HL-60 (cell line): ENCODE results near the gene COBL.

ENCODE experiments used
- DNase-seq, 2 experiments: peaks; one replicate each; pipeline ENCODE4 v3.0.0-alpha.2; 2010 to 2020; ENCODE audit warnings: low read depth in 1 of 2, low spot score in 1 of 2
- H3K27ac ChIP-seq: fragments of 250-450 bp; sonication (Bioruptor Pico); replicated peaks from 2 replicates; pipeline ENCODE4 v1.5.1; 2020; ENCODE audit warnings: mild to moderate bottlenecking, moderate library complexity
- H3K27me3 ChIP-seq: fragments of 250-450 bp; sonication (Bioruptor Pico); 2 replicates; pipeline ENCODE4 v1.5.1; 2021; ENCODE audit warnings: mild to moderate bottlenecking, moderate library complexity; ENCODE audit not compliant: insufficient read depth, poor library complexity, severe bottlenecking
- H3K4me3 ChIP-seq: replicated peaks from 2 replicates; pipeline ENCODE4 v1.5.1; 2011; ENCODE audit warnings: mild to moderate bottlenecking, control low read depth, low read length; ENCODE audit not compliant: insufficient read depth
- GABPA ChIP-seq: IDR thresholded peaks from 2 replicates; pipeline ENCODE4 v1.6.1; 2012; ENCODE audit warnings: low read depth
- POLR2AphosphoS5 ChIP-seq: IDR thresholded peaks from 2 replicates; pipeline ENCODE4 v1.6.1; 2012; ENCODE audit warnings: low read depth
- SPI1 ChIP-seq: IDR thresholded peaks from 2 replicates; pipeline ENCODE4 v1.6.1; 2012; ENCODE audit warnings: low read depth, mild to moderate bottlenecking, borderline replicate concordance
- TF ChIP-seq, protein P1 (sequence below): IDR thresholded peaks from 2 replicates; pipeline ENCODE4 v1.6.1; 2012; ENCODE audit warnings: low read depth; ENCODE audit not compliant: insufficient replicate concordance
- TF ChIP-seq, protein P2 (sequence below): IDR thresholded peaks from one replicate; pipeline ENCODE4 v1.5.1; 2011; ENCODE audit warnings: low read length, control low read depth, inconsistent platforms; ENCODE audit not compliant: insufficient read depth

Gene COBL

DNA sequence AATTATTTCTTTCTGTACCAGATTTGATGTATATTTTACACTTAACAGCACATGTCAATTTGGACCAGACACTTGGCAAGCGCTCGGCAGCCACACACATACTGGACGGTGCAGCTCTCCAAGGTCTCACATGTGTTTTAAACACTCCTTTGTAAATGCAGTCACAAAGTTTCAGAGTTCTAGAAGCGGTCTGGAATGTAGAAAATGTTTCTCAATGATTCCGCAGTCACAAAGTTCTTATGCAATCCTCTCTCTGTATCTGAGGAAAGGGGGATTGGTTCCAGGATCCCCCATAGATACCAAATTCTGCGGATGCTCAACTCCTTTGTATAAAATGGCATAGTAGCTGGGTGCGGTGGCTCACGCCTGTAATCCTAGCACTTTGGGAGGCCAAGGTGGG is 280.9 kb downstream of the COBL start:
- no peak overlapping the region for H3K4me3 ChIP-seq
- H3K27me3 ChIP-seq: peaks cover 3% of the 10 kb centered on the region
- no peak for DNase-seq
- TF ChIP-seq POLR2AphosphoS5: no peak
- TF ChIP-seq SPI1: no peak
- TF ChIP-seq, protein P1, sequence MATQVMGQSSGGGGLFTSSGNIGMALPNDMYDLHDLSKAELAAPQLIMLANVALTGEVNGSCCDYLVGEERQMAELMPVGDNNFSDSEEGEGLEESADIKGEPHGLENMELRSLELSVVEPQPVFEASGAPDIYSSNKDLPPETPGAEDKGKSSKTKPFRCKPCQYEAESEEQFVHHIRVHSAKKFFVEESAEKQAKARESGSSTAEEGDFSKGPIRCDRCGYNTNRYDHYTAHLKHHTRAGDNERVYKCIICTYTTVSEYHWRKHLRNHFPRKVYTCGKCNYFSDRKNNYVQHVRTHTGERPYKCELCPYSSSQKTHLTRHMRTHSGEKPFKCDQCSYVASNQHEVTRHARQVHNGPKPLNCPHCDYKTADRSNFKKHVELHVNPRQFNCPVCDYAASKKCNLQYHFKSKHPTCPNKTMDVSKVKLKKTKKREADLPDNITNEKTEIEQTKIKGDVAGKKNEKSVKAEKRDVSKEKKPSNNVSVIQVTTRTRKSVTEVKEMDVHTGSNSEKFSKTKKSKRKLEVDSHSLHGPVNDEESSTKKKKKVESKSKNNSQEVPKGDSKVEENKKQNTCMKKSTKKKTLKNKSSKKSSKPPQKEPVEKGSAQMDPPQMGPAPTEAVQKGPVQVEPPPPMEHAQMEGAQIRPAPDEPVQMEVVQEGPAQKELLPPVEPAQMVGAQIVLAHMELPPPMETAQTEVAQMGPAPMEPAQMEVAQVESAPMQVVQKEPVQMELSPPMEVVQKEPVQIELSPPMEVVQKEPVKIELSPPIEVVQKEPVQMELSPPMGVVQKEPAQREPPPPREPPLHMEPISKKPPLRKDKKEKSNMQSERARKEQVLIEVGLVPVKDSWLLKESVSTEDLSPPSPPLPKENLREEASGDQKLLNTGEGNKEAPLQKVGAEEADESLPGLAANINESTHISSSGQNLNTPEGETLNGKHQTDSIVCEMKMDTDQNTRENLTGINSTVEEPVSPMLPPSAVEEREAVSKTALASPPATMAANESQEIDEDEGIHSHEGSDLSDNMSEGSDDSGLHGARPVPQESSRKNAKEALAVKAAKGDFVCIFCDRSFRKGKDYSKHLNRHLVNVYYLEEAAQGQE: no peak
- TF ChIP-seq, protein P2, sequence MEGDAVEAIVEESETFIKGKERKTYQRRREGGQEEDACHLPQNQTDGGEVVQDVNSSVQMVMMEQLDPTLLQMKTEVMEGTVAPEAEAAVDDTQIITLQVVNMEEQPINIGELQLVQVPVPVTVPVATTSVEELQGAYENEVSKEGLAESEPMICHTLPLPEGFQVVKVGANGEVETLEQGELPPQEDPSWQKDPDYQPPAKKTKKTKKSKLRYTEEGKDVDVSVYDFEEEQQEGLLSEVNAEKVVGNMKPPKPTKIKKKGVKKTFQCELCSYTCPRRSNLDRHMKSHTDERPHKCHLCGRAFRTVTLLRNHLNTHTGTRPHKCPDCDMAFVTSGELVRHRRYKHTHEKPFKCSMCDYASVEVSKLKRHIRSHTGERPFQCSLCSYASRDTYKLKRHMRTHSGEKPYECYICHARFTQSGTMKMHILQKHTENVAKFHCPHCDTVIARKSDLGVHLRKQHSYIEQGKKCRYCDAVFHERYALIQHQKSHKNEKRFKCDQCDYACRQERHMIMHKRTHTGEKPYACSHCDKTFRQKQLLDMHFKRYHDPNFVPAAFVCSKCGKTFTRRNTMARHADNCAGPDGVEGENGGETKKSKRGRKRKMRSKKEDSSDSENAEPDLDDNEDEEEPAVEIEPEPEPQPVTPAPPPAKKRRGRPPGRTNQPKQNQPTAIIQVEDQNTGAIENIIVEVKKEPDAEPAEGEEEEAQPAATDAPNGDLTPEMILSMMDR: no peak
- no peak for TF ChIP-seq GABPA
- H3K27ac ChIP-seq: no peak overlapping the region

DNA sequence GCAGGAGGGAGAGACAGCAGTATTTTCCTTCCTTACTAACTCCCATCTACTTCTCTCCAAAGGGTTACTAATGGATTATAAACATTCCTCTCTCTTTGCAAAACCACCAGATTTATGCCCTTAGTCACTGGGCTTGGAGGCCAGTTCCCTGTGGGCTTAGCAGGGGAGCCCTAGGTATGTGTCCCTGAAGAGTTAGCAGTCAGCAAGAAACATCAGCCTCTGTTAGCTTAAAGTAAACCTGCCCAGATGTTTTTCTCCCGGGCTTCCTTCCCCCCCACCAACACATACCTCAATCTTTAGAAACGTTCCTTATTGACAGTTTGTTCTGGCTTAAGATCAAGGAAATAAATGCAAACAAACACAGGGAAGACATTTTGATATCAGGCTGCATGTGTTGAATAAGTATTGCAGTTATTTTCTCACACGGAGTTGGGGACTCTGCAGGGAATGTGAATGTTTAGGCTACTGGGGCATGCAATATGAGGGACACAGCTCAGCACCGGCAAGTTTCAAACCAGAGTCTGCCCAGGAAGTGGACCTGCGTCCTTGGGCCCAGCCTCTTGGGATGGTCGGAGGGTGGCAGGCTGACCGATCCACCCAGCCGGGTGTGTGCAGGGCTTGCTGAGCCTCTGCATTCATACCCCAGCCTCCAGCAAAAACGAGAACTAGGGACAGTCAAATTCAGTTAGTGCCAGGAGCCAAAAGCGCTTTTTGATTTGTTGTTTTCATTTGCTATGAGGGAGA is 281.9 kb downstream of the COBL start:
- H3K27me3 ChIP-seq: peaks cover 3% of the 10 kb centered on the region
- DNase-seq: no peak
- TF ChIP-seq POLR2AphosphoS5: no peak
- TF ChIP-seq, protein P2: no peak
- TF ChIP-seq, protein P1: no peak
- no peak overlapping the region for H3K4me3 ChIP-seq
- H3K27ac ChIP-seq: no peak overlapping the region

DNA sequence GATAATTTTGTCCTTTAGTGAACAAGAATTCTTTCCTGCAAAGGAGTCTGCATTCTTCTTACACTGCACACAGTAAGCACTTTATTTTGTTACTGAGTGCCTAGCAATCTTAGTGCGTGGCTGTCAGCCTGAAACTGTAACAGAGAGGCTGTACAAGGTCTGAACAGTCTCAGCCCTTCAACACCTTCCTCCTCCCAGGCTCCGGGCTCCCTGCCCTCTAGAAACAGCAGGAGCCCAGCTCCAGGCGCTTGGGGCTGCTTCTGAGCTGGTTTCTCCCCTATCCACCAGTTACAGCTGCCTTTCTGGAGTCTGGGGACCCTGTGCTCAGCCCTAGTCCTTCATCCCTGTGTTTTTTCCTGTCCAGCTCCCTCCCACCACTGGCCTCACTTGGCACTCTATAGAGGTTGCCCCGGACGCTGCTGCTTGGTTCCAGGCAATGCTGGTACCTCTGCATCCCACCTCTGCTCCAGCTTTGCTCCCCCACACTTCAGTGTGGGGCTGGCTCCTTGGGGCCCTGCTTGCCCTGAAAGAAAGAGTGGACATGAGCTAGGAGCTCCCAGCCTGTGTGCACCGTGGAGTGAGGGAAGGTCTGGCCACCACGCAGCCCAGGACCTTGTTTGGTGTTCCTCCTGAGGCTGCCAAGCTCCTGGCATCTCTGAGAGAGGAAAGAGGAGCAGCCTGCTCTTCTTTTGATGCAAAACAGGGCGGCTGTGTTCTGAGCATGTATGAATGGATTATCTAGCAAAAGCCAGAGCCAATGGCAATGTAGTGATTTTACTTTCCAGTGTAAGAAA is 282.7 kb downstream of the COBL start:
- TF ChIP-seq, protein P2: no peak
- TF ChIP-seq POLR2AphosphoS5 (no peak), SPI1 (no peak), GABPA (no peak)
- TF ChIP-seq, protein P1: no peak
- DNase-seq: no peak
- no peak overlapping the region for H3K27ac ChIP-seq
- H3K4me3 ChIP-seq: no peak overlapping the region
- H3K27me3 ChIP-seq: peaks cover 3% of the 10 kb centered on the region
